Measurements from ENCODE around the gene CPE. TPM values are rescaled to one million over a fixed set of nuclear protein-coding genes. Genes with fewer than 3 reads are reported as not detected.
A peak's percentile ranks its signal among the peaks of the same experiment; 100 is the strongest.

The CPE gene
- total RNA-seq, 1 donor from 2014 or later = 49.7 TPM

DNA sequence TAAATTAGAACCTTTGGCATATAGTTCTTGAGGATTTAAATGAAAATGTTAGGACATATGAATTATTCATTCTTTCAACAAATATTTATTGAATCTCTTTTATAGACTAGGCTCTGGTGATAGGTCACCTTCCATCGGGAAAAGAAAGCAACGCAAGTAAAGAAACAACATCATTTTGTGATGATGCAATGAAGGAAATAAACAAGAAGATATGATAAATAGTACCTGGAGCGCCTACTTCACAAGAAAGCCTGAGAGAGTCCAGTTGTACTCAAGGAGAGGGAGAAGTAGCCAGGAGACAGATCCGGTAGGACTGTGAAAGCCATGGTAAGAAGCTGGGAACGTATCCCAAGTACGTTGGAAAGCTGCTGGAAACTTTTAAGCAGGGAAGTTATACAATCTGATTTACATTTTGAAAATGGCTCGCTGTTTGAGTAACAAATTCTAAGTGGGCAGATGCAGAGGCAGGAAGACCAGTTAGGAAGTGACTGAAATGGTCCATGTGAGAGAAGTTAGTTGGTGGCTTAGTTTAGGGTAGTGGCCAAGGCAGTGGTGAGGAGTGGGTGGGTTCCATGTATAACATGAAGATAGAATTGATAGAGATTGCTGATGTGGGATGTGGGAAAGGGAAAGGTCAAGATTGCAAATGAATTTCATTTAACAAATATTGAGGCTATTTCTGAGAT lies 17.7 kb upstream of the CPE start:
- no peak for DNase-seq
- ATAC-seq (ENCODE audit: poor library complexity) = no peak
- intact Hi-C loops (cut with DNase I) = no loop called here

DNA sequence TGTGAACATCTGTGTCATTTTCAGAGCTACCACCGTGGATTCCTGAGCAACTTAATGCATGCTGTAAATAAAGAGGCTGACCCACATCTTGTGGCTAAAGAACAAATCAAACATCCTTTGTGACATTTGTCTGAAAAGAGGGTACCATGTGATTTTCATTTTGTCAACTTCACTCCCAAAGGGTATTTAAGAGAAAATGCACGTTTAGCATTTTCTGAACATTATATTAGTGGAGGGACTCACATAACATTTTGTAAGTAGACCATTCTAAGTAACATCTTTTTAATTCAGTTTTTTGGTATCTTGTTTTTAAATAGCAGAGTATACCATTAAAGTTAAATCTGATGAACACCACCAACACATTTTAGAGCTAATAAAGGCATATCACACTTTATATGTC lies 17.0 kb upstream of the CPE start:
- intact Hi-C loops (cut with DNase I) = no loop called here
- ATAC-seq (ENCODE audit: poor library complexity) = no peak
- no peak for DNase-seq

DNA sequence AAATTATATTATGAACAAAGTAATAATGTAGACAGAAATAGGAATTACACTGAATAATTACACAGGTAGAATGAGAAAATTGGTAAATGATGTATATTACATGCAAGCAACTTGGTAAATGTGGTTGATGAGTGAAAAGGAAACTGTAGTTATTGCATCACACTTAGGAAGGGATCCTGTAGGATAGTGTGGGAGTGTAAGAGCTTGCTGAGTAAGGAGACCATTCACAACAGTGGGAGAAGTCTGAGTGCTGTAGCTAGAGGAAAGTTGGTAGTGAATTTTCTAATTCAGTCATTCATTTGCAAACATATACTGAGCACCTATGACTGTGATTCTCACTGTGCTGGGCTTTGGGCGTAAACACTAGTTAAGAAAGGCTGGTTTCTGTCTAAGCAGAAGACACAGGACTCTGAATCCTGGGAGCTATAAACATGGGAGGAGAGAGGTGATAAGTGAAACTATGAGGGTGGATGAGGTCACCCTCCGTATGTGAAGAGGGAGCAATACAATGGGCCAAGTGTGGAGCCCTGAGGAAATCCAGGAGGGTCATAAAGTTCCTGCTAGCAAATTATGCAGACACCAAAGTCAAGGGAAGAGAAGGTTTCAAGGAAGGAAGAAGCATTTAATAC lies 14.2 kb upstream of the CPE start:
- DNase-seq (no peak), ATAC-seq (ENCODE audit: poor library complexity) (no peak)
- intact Hi-C loops (cut with DNase I) = no loop called here

DNA sequence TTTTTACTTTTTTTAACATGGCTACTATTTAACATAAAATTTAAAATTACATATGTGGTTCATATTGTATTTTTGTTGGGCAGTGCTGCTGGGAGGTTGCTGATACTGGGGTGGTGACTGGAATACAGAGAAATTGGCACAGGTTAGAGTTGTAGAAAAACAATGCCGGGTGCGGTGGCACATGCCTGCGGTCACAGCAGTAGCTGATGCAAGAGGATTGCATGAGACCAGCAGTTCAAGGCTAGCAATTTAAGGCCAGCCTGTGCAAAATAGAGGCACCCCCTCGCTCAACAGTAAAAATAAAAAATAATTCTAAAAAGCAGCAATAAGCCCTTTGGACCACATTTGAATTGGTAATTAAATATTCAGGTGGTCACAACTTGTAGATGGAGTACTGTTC lies 11.8 kb upstream of the CPE start:
- DNase-seq (no peak), ATAC-seq (ENCODE audit: poor library complexity) (no peak)
- intact Hi-C loops (cut with DNase I) = no loop called here

DNA sequence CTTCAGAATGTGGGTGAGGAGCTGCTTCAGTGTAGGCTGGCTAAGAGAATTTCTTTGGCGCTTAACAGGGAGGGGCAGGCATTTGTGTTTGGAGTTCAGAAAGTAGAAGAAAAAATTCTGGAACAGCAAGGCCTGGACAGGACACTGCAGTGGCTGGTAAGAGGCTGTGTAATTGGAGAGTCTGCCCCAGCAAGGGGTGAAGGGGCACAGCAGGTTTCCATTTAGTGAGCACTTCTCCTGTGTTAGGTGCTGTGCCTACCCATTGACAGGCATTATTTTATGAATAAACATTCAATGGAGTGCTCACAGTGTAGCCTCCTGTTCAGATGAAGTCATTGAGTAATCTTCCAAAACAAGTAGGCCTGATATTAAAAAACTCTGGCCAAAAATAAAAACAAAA lies 10.7 kb upstream of the CPE start:
- ATAC-seq (ENCODE audit: poor library complexity) (no peak), DNase-seq (no peak)
- intact Hi-C loops (cut with DNase I) = no loop called here

DNA sequence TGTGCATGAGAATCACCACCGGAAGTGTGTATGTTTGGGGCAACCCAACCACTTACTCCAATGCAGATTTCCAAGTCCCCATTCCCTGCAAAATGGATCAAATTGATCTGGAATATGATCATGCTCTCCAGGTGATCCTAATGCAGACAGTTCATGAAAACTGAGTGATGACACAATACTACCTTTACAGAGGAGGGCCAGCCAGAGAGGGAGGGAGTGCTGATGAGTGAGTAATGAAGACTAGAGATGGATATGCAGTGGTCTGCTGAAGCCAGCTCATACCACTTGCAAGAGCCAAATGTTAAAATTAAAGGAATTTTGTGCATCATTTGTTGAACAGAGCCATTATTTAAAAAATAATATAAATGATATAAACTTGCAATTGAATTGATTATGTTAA lies 10.2 kb upstream of the CPE start:
- DNase-seq (no peak), ATAC-seq (ENCODE audit: poor library complexity) (no peak)
- intact Hi-C loops (cut with DNase I) = no loop called here

DNA sequence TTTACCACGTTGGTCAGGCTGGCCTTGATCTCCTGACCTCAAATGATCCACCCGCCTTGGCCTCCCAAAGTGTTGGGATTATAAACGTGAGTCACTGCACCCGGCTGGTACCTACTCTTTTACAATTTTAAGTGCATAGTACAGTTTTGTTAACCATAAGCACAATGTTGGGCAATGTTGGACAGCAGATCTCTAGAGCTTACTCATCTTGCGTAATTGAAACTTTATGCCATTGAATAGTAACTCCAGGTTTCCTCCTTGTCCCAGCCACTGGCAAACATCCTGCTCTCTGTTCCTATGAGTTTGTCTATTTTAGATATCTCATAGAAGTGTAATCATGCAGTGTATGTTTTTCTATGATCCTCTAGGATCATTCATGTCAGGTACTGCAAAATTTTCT lies 9.3 kb upstream of the CPE start:
- intact Hi-C loops (cut with DNase I) = no loop called here
- ATAC-seq (ENCODE audit: poor library complexity) = no peak

DNA sequence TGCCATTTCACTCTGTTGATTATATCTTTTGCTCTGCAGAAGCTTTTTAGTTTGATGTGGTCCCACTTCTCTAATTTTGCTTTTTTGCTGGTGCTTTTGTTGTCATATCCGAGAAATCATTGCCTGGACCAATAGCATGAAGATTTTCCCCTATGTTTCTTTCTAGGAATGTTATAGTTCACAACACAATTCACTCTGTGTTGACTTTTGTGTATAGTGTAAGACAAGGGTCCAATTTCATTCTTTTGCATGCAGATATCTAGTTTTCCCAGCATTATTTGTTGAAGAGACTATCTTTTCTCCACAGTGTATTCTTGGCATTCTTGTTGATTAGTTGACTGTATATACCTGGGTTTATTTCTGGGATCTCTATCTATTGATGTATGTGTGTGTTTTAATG lies 8.3 kb upstream of the CPE start:
- intact Hi-C loops (cut with DNase I) = no loop called here
- ATAC-seq (ENCODE audit: poor library complexity) (no peak), DNase-seq (no peak)

More for the DNA sequence above, 9.3 kb upstream of the CPE start:
- DNase-seq = no peak

DNA sequence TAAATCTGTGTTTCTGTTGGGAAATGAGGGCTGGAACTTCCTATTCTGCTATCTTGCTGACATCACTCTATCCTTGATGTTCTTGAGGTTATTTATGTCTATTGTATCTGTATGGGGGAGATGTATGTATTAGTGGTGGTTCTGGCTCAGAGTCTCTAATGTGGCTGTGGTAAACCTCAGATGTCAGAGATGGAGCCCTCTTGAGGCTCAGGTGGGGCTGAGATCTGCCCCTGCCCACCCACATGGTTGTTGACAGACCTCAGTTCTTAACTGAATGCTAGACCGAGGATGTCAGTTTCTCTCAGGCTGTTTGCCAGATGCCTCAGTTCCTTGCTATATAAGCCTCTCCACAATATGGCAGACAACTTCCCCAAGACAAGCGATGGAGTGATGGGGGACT lies 3.3 kb upstream of the CPE start:
- intact Hi-C loops (cut with DNase I) = no loop called here
- ATAC-seq (ENCODE audit: poor library complexity) (no peak), DNase-seq (no peak)

DNA sequence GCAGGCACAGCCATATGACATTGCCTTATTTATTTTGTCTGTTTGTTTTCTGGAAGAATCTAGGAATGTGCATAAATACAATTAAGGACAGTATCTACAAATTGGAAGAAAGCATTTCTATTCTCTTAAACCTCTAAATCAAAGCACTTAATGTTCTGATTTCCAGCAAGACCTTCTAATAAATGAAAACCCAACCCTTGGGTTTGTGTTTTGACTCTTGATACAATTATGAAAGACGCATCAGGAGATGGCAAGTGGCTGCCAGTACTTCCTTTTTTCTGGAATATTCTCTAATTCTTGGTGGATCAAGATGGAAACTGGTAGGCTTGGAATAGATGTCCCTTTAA lies 437 bp upstream of the CPE start:
- intact Hi-C loops (cut with DNase I) = no loop called here
- ATAC-seq (ENCODE audit: poor library complexity) (no peak), DNase-seq (no peak)

DNA sequence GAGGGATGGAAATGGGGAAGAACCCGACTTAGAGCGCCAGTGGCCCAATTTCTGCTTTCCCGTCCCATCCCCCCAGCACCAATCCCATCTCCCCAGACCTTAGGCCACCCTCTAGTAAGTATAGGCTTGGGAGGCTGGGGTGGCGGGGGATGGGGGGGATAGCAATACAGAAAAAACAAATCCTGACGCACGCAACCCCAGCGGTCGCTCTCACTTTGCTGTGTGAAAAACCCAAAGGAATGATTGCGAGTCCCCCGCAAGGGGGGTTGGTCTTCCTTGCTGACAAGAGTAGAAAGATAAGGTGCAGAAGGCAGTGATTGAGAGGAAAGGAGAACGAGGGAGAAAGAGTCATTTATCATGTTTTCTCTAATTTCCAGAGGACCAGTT lies 863 bp downstream of the CPE start:
- intact Hi-C loops (cut with DNase I) = no loop called here
- ATAC-seq (ENCODE audit: poor library complexity) (no peak), DNase-seq (peak; percentile 40)

DNA sequence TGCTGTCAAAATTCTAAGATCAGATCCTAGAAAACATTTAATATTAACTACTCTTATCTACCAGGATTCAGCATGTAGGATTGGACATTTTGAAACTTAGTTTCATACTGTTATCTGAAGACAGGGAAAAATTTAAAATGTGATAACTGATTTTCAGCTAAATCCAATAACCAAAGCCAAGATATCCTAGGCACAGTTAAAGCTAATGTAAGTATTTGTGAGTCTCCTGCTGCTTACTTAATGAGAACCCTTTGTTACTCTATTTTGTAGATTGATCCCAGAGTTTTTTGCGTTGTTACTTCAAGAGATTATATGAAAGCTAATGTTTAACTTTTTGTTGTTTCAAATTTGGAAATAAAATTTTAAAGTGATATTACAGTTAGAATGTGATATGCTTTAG lies 2.0 kb downstream of the CPE start:
- intact Hi-C loops (cut with DNase I) = no loop called here
- ATAC-seq (ENCODE audit: poor library complexity) = no peak

DNA sequence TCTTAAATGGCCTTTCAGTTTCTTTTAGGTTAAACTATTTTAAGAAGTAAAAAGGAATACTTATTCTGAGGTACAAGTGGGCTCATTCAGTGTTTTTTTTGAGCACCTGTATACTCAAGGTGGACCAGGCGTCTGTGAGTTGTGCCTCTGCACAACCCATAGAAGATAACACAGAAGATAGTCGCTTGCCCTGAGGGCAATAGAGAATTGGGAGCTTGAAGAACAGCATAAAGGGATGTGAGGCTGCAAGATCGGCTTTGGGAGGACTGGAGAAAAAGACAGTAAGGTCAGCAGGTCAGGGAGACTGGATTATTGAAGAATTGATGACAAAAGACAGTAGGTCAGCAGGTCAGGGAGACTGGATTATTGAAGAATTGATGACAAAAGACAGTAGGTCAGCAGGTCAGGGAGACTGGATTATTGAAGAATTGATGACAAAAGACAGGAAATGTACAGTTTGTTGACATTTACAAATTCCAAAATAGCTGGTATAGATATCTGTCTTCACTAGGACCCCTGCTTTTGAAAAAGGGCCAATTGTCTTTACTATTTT lies 3.1 kb downstream of the CPE start:
- DNase-seq (no peak), ATAC-seq (ENCODE audit: poor library complexity) (no peak)
- intact Hi-C loops (cut with DNase I) = no loop called here

More for the DNA sequence above, 2.0 kb downstream of the CPE start:
- no peak for DNase-seq

DNA sequence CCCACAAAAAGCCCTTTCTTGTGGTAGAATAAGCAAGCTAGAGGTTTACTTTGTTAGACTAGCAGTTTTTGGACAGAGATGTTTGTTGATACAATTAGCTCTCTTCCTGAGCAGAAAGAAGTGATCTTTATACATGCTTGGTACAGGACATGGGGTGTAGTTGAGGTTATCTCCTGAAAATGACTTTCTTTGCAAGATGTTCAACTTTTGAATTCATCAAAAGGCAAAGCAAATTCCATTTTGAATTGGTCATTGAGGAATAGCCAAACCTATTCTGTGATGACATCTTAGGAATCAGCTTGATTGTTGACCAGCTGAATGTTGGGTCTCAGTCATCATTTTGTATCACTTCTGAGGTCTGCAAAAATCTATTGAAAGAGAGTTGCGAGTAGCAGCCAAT lies 3.8 kb downstream of the CPE start:
- ATAC-seq (ENCODE audit: poor library complexity) (no peak), DNase-seq (no peak)
- intact Hi-C loops (cut with DNase I) = no loop called here

DNA sequence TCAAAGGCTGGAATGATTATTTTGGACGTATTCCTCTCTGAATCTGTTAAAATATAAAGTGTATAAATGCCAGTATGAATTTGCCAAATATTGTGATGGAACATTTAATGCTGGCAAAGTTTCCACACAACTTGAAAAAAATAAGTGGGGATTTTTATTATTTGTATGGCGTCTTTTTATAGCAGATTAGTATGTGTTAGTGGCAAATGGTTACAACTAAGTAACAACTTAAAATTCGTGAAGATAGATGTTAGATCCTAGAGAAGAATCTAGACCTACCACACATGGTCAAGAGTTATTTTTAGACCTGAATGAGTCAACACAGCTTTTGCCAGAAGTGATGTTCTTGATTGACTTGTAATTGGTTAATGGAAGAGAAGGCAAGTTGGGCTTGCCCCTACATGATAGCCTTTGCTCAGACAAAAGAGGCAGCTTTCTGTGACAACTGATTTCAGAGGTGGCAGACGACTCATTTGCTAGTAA lies 4.8 kb downstream of the CPE start:
- intact Hi-C loops (cut with DNase I) = no loop called here

DNA sequence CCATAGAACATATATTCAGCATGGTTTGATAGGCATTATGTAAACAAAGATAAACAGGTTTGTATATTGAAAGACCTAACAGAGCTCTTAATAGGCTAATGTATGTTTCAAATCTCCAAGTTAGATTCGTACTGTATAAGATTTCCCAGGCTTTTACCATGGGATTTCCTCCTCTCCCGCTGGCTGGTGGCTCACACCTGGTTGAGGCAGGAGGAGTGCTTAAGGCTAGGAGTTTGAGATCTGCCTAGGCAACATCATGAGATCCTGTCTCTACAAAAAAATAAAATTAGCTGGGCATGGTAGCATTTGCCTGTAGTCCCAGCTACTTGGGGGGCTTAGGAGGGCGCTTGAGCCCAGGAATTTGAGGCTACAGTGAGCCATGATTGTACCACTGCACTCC lies 5.4 kb downstream of the CPE start:
- DNase-seq (no peak), ATAC-seq (ENCODE audit: poor library complexity) (no peak)
- intact Hi-C loops (cut with DNase I) = no loop called here

More for the DNA sequence above, 4.8 kb downstream of the CPE start:
- DNase-seq (no peak), ATAC-seq (ENCODE audit: poor library complexity) (no peak)

DNA sequence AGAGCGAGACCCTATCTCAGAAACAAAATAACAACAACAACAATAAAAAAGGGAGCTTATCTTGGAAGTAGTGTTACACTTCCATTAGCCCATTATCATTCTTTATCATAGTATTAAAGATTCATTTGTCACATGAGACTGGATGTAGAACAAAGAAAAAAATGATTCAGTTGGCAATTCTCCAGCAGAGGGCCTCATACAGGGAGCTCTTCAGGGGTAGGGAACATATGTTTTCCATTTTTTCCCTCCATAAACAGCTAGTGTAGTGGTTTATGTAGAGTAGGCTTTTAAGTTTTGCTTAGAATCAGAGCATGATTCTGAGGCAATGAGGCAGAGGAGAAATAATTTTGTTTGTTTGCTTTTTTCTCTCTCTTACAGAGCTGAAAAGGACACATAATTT lies 5.8 kb downstream of the CPE start:
- ATAC-seq (ENCODE audit: poor library complexity) (no peak), DNase-seq (no peak)
- intact Hi-C loops (cut with DNase I) = no loop called here

DNA sequence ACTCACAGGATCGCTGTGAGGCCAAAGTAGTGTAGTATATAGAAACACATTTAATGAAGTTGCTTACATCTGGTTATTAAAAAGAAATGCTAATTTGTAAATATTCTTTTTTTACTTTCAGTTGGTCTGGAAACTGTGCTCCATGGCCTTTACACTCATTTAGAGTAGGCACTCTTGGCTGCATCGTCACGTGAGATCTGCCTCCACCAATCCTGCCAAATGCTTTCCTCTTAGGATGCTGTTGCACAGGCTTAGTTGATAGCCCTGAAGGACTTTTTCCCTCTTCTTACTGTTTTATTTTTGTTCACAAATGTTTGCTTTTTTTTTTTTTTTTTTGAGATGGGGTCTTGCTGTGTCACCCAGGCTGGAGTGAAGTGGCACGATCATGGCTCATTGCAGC lies 6.3 kb downstream of the CPE start:
- ATAC-seq (ENCODE audit: poor library complexity) = no peak
- intact Hi-C loops (cut with DNase I) = no loop called here
- no peak for DNase-seq

DNA sequence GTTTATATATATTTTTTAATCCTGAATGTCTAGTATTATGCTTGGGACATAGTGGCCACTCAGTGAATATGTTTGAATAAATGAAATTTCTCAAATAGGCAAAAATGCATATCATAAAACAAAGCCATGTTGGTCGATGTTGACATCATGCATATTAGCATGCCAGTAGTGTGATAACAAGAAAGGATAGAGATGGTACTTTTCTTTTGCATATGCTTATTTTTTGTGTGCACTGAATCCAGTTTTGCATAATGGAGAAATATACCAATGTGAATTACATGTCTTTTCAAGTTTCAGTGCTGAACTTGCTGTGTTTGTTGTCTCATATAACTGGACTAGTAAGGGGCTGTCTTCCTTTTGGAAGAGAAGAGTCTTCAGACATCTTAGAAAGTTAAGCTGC lies 7.5 kb downstream of the CPE start:
- DNase-seq (no peak), ATAC-seq (ENCODE audit: poor library complexity) (no peak)
- intact Hi-C loops (cut with DNase I) = no loop called here

DNA sequence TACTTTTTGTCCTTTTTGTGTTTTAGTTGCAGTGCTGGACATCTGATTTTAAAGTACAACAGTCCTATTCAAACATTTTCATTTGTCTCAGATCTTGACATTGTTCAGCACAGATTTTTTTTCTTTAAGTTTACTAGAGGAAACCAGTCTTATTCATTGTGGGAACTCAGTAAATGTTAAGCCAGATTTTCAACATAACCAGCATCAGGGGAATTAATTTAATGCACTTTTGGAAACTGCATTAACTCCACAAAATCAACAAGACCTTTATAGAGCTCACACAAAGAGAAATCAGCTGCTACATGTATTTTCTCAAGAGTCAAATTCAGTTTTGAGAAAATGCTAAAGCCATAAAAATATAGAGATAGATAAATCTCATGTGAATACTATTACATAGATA lies 9.9 kb downstream of the CPE start:
- ATAC-seq (ENCODE audit: poor library complexity) (no peak), DNase-seq (no peak)
- intact Hi-C loops (cut with DNase I) = no loop called here

DNA sequence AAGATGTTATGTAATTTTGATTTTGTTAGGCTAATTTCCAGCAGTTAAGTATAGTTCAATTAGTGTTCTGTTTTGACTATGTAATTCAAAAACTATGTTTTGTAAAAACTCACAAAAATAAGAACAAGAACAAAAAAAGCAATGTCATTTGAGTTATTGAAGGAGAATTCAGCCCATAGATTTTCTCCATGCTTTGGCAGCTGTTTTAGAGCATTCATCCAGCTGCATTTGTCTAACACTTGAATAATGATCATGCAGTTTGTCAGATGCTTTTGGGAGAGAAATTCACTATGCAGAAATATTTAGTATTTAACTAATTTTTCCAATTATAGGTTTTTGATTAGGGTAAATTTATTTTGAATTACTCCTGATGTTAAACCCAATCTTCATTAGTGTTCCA lies 14.2 kb downstream of the CPE start:
- ATAC-seq (ENCODE audit: poor library complexity) = no peak
- intact Hi-C loops (cut with DNase I) = no loop called here
- DNase-seq = no peak
